Upper lobe of left lung (tissue), 4 donors: ENCODE data around the gene CRYBB1.

Source experiments
- CTCF ChIP-seq, 6 experiments: fragments of 450-650 bp in 4 of 6; fragments of 200-600 bp in 2 of 6; sonication (generic) in 2 of 6; IDR thresholded peaks; one replicate each; pipeline ENCODE4 v1.5.1; 2016 to 2019; ENCODE audit warnings: antibody characterized with exemption in 6 of 6
- EP300 ChIP-seq, 4 donors: sonication (generic); formaldehyde crosslinking; IDR thresholded peaks; one replicate each; pipeline ENCODE4 v1.5.1; 2017; ENCODE audit warnings: antibody characterized with exemption in 4 of 4, control low read depth in 2 of 4

DNA sequence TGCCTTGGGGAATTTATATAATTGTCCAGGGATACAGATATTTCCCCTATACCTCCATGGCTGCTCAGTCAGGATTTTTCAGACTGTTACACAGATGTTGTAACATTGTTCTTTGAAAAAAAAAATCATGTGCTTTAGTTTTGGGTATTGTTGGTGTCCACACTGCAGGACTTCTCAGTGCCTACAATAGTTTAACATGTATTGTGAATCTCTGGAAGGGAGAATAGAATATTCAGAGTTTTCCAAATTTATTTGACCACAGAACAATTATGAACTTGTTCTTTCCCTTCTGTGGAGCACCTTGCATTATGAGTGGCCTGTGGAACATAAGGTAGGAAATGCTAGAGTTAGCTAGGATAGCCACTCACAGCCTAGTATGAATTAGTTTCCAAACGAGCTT, 18.5 kb upstream of the CRYBB1 start:
- TF ChIP-seq CTCF (IDR thresholded peaks at IDR 0.05): no peak
- no peak for TF ChIP-seq EP300 (IDR thresholded peaks at IDR 0.05)
